Ovary (tissue), 3 donors: ENCODE results near the gene CD74.

Experiments used
- POLR2A ChIP-seq: fragments of 450-650 bp; IDR thresholded peaks from one replicate; pipeline ENCODE4 v1.6.1; 2017; ENCODE audit warnings: antibody characterized with exemption, mild to moderate bottlenecking, moderate library complexity
- TF ChIP-seq, protein P1 (sequence below), 3 donors: fragments of 450-650 bp in 2 of 3; fragments of 200-600 bp in 1 of 3; IDR thresholded peaks; one replicate each; pipeline versions ENCODE4 v1.5.1 to v1.8.0; 2016 to 2022; ENCODE audit warnings: antibody characterized with exemption in 3 of 3, mild to moderate bottlenecking in 1 of 3
- donor health status: DM: no; HTN: no; CAD: no.

DNA sequence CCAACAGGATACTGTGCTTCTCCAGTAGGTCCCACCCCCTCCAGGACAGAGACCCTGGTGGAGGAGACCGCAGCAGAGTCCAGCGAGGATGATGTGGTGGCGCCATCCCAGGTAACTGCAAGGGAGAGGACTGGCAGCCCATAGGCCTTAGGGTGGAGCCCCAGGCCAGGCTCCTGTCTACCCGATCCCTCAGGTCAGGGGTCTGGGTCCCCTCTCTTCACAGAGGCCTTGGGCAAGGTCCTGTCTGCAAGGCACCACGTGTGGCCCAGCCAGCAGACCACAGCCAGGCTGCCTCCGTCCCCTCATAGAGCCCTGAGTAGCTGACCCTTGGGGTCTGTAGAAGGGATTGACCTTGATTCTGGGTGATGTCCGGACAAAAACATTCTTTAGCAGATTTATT, 20.0 kb downstream of the CD74 start:
- TF ChIP-seq, protein P1, sequence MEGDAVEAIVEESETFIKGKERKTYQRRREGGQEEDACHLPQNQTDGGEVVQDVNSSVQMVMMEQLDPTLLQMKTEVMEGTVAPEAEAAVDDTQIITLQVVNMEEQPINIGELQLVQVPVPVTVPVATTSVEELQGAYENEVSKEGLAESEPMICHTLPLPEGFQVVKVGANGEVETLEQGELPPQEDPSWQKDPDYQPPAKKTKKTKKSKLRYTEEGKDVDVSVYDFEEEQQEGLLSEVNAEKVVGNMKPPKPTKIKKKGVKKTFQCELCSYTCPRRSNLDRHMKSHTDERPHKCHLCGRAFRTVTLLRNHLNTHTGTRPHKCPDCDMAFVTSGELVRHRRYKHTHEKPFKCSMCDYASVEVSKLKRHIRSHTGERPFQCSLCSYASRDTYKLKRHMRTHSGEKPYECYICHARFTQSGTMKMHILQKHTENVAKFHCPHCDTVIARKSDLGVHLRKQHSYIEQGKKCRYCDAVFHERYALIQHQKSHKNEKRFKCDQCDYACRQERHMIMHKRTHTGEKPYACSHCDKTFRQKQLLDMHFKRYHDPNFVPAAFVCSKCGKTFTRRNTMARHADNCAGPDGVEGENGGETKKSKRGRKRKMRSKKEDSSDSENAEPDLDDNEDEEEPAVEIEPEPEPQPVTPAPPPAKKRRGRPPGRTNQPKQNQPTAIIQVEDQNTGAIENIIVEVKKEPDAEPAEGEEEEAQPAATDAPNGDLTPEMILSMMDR (IDR thresholded peaks at IDR 0.05): no peak
- TF ChIP-seq POLR2A: no peak
